SK-N-SH (cell line): ENCODE measurements around the gene PCSK7. TPM values are rescaled to one million over a fixed set of nuclear protein-coding genes. Genes with fewer than 3 reads are reported as not detected.

Experiments used
- CTCF ChIA-PET: fragments of 300-600, 350-600 bp; formaldehyde crosslinking; extraction: SDS; loops from one replicate; lab custom pipeline; 2021; lab: Yijun Ruan, JAX
- POLR2A ChIA-PET: fragments of 350-600 bp; sonication (Branson Sonifier 250); formaldehyde crosslinking; extraction: SDS; loops from one replicate; lab custom pipeline; 2020; ENCODE audit warnings: antibody characterized with exemption, inconsistent platforms; lab: Yijun Ruan, JAX
- DNase-seq: peaks from one replicate; pipeline ENCODE4 v3.0.0; 2012
- H2AFZ ChIP-seq: fragments of 200-600 bp; sonication (generic); 2 replicates; pipeline ENCODE4 v1.8.1; 2016; ENCODE audit warnings: antibody characterized with exemption, mild to moderate bottlenecking, low read depth
- H3F3A ChIP-seq: fragments of 200-600 bp; sonication (generic); replicated peaks from 2 replicates; pipeline ENCODE3; 2016; ENCODE audit warnings: antibody characterized with exemption, mild to moderate bottlenecking; ENCODE audit not compliant: insufficient read depth
- H3K27ac ChIP-seq, 2 experiments: fragments of 200-500 bp in 1 of 2; fragments of 200-600 bp in 1 of 2; sonication (Bioruptor generic) in 1 of 2; sonication (generic), shearing (Covaris generic) in 1 of 2; 2 replicates each; pipeline versions ENCODE4 v1.5.1 to v1.6.1; 2014 to 2016; ENCODE audit warnings: low read depth in 2 of 2, inconsistent platforms in 1 of 2, low read length in 1 of 2, mild to moderate bottlenecking in 1 of 2, mixed read lengths in 1 of 2
- H3K27me3 ChIP-seq: fragments of 200-600 bp; sonication (generic), shearing (Covaris generic); 2 replicates; pipeline ENCODE4 v1.6.1; 2016; ENCODE audit warnings: mixed run types; ENCODE audit not compliant: insufficient read depth
- H3K36me3 ChIP-seq, 2 experiments: fragments of 200-500 bp in 1 of 2; fragments of 200-600 bp in 1 of 2; sonication (Bioruptor generic) in 1 of 2; sonication (generic) in 1 of 2; replicated peaks in 1 of 2; 2 replicates each; pipeline versions ENCODE3 to v1.5.1; 2014 to 2016; ENCODE audit warnings: low read length in 1 of 2, mild to moderate bottlenecking in 1 of 2; ENCODE audit not compliant: insufficient read depth in 2 of 2, control insufficient read depth in 1 of 2
- H3K4me1 ChIP-seq, 2 experiments: fragments of 200-500 bp in 1 of 2; fragments of 200-600 bp in 1 of 2; sonication (Bioruptor generic) in 1 of 2; sonication (generic), shearing (Covaris generic) in 1 of 2; 2 replicates each; pipeline versions ENCODE4 v1.5.1 to v1.6.1; 2014 to 2016; ENCODE audit warnings: low read depth in 1 of 2, low read length in 1 of 2, mixed run types in 1 of 2; ENCODE audit not compliant: insufficient read depth in 2 of 2, control insufficient read depth in 1 of 2
- H3K4me2 ChIP-seq: fragments of 200-600 bp; sonication (generic), shearing (Covaris generic); 2 replicates; pipeline ENCODE4 v1.6.1; 2017; ENCODE audit warnings: mixed run types
- H3K4me3 ChIP-seq, 2 experiments: fragments of 200-500 bp in 1 of 2; fragments of 200-600 bp in 1 of 2; sonication (Bioruptor generic) in 1 of 2; sonication (generic), shearing (Covaris generic) in 1 of 2; 2 replicates each; pipeline versions ENCODE4 v1.5.1 to v1.8.1; 2014 to 2016; ENCODE audit warnings: low read depth in 2 of 2, inconsistent platforms in 1 of 2, low read length in 1 of 2, mild to moderate bottlenecking in 1 of 2, mixed read lengths in 1 of 2, moderate library complexity in 1 of 2
- H3K79me2 ChIP-seq: fragments of 200-600 bp; sonication (generic); 2 replicates; pipeline ENCODE4 v1.8.1; 2017; ENCODE audit warnings: mild to moderate bottlenecking; ENCODE audit not compliant: insufficient read depth
- H3K9ac ChIP-seq: fragments of 200-600 bp; sonication (generic); 2 replicates; pipeline ENCODE4 v1.6.1; 2017; ENCODE audit warnings: mixed run types
- H3K9me2 ChIP-seq: fragments of 200-600 bp; sonication (generic); 2 replicates; pipeline ENCODE4 v1.6.1; 2017; ENCODE audit warnings: mixed run types
- H3K9me3 ChIP-seq: fragments of 200-600 bp; sonication (generic); 2 replicates; pipeline ENCODE4 v1.6.1; 2017; ENCODE audit warnings: mixed run types, mild to moderate bottlenecking, moderate library complexity
- H4K20me1 ChIP-seq: fragments of 200-600 bp; sonication (generic); 2 replicates; pipeline ENCODE4 v1.6.1; 2017; ENCODE audit warnings: mild to moderate bottlenecking, mixed run types; ENCODE audit not compliant: insufficient read depth
- EP300 ChIP-seq, 2 experiments: IDR thresholded peaks; 2 replicates each; pipeline versions ENCODE4 v1.4.0 to v1.6.1; 2012; ENCODE audit warnings: borderline replicate concordance in 1 of 2, low read depth in 1 of 2, low read length in 1 of 2
- FOXJ3 ChIP-seq: sonication (generic); formaldehyde crosslinking; IDR thresholded peaks from 2 replicates; pipeline ENCODE4 v1.5.1; 2020; ENCODE audit warnings: mild to moderate bottlenecking, missing genetic modification reagents
- GATA2 ChIP-seq: sonication (generic); formaldehyde crosslinking; IDR thresholded peaks from 2 replicates; pipeline ENCODE4 v1.5.0; 2020; ENCODE audit warnings: mild to moderate bottlenecking, missing genetic modification reagents
- IRF3 ChIP-seq: fragments of 150-350 bp; IDR thresholded peaks from 2 replicates; pipeline ENCODE4 v1.6.1; 2016; ENCODE audit warnings: mild to moderate bottlenecking, low read depth, low read length
- MEF2A ChIP-seq: IDR thresholded peaks from 2 replicates; pipeline ENCODE4 v1.4.0; 2012; ENCODE audit warnings: low read depth, borderline replicate concordance
- MXI1 ChIP-seq: IDR thresholded peaks from 2 replicates; pipeline ENCODE4 v1.6.1; 2012; ENCODE audit warnings: mild to moderate bottlenecking, low read depth, low read length, improper control_type of control experiment
- PBX3 ChIP-seq: IDR thresholded peaks from 2 replicates; pipeline ENCODE4; 2012
- POLR2AphosphoS5 ChIP-seq: IDR thresholded peaks from 2 replicates; pipeline ENCODE4 v1.6.1; 2012; ENCODE audit warnings: low read depth, low read length
- REST ChIP-seq: IDR thresholded peaks from 2 replicates; pipeline ENCODE4 v1.6.1; 2012; ENCODE audit warnings: mild to moderate bottlenecking, low read depth, low read length, moderate library complexity
- RXRA ChIP-seq: IDR thresholded peaks from 2 replicates; pipeline ENCODE4 v1.4.0; 2012; ENCODE audit warnings: low read depth, mild to moderate bottlenecking, borderline replicate concordance
- SMC3 ChIP-seq: IDR thresholded peaks from 2 replicates; pipeline ENCODE4 v1.6.1; 2012; ENCODE audit warnings: low read depth, low read length, improper control_type of control experiment
- TEAD4 ChIP-seq: IDR thresholded peaks from 2 replicates; pipeline ENCODE4 v1.4.0; 2012; ENCODE audit warnings: mild to moderate bottlenecking, borderline replicate concordance; ENCODE audit not compliant: insufficient read depth
- USF1 ChIP-seq: IDR thresholded peaks from 2 replicates; pipeline ENCODE4 v1.4.0; 2012; ENCODE audit warnings: low read depth, borderline replicate concordance
- USF2 ChIP-seq: fragments of 150-350 bp; IDR thresholded peaks from 2 replicates; pipeline ENCODE4 v1.6.1; 2017; ENCODE audit warnings: antibody characterized with exemption, low read length, low read depth, borderline replicate concordance
- YY1 ChIP-seq: IDR thresholded peaks from 2 replicates; pipeline ENCODE4 v1.4.0; 2012; ENCODE audit warnings: low read depth, mild to moderate bottlenecking
- ZBTB33 ChIP-seq: IDR thresholded peaks from 2 replicates; pipeline ENCODE4 v1.4.0; 2012; ENCODE audit warnings: low read depth, borderline replicate concordance
- WGBS: methylation state at CpG from one replicate; pipeline ENCODE4 v1.1.6; 2017; ENCODE audit warnings: low lambda C conversion rate; 5-methylcytosine and 5-hydroxymethylcytosine counted together
- polyA plus RNA-seq, 3 experiments: library from polyadenylated mRNA; depleted of rRNA; stranded (reverse); fragments of >200 nt; gene quantifications; 2 replicates each; pipeline ENCODE4 v1.2.3, GENCODE V29; 2012

The PCSK7 gene
- polyA plus RNA-seq, 1 of the 3 experiments (the other 2 are of a cell fraction) = 49.7 TPM

GRCh38 chr11:117219455-117219854 lies 12.4 kb downstream of the PCSK7 start:
- ChIA-PET CTCF (interaction anchor here (0.7 to 1.3 kb wide), 2 partner anchors 12 to 477 kb away, joined by 3 read pairs; no protein-coding TSS in a partner anchor), POLR2A (no interaction called here)
- WGBS = 90% methylated on average over 8 of the region's 8 CpGs
- H3K79me2 ChIP-seq = no peaks in the 10 kb centered on the region
- peaks cover 6% of the 10 kb centered on the region for H3F3A ChIP-seq
- H3K9ac ChIP-seq = no peak overlapping the region
- H4K20me1 ChIP-seq = no peaks in the 10 kb centered on the region
- H3K27me3 ChIP-seq = no peaks in the 10 kb centered on the region
- no peak overlapping the region for H3K27ac ChIP-seq
- no peak for DNase-seq
- H3K36me3 ChIP-seq = peaks cover 26 to 64% of the 10 kb centered on the region in 2 experiments
- peaks cover 2 to 11% of the 10 kb centered on the region in 2 experiments; a peak in 2 of 4 replicates for H3K4me1 ChIP-seq
- H2AFZ ChIP-seq = no peak overlapping the region
- H3K9me3 ChIP-seq = no peaks in the 10 kb centered on the region
- no peak overlapping the region for H3K4me2 ChIP-seq
- H3K4me3 ChIP-seq = no peak overlapping the region
- H3K9me2 ChIP-seq = no peaks in the 10 kb centered on the region
- no peak for TF ChIP-seq GATA2
- no peak for TF ChIP-seq REST
- no peak for TF ChIP-seq MXI1
- no peak for TF ChIP-seq ZBTB33
- no peak for TF ChIP-seq MEF2A
- TF ChIP-seq YY1 = no peak
- TF ChIP-seq USF1 = no peak
- TF ChIP-seq TEAD4 = no peak
- no peak for TF ChIP-seq USF2
- TF ChIP-seq IRF3 = no peak
- no peak for TF ChIP-seq EP300 (IDR thresholded peaks at IDR 0.05; ENCODE audit: borderline replicate concordance in 1 of 2, low read depth in 1 of 2, low read length in 1 of 2)
- no peak for TF ChIP-seq FOXJ3 (CRISPR knock-in tag)
- no peak for TF ChIP-seq RXRA
- TF ChIP-seq SMC3 = no peak
- no peak for TF ChIP-seq PBX3
- TF ChIP-seq POLR2AphosphoS5 = no peak
